ENCODE results near the gene CLCNKB. TPM values are rescaled to one million over a fixed set of nuclear protein-coding genes. Genes with fewer than 3 reads are reported as not detected.
"Not testable (repeated sequence)": the region's sequence is repeated elsewhere in the genome, so short reads cannot be mapped to it uniquely, and the experiment has no call there.

The CLCNKB gene
- total RNA-seq, 4 donors from 2014 or later = not detected

DNA sequence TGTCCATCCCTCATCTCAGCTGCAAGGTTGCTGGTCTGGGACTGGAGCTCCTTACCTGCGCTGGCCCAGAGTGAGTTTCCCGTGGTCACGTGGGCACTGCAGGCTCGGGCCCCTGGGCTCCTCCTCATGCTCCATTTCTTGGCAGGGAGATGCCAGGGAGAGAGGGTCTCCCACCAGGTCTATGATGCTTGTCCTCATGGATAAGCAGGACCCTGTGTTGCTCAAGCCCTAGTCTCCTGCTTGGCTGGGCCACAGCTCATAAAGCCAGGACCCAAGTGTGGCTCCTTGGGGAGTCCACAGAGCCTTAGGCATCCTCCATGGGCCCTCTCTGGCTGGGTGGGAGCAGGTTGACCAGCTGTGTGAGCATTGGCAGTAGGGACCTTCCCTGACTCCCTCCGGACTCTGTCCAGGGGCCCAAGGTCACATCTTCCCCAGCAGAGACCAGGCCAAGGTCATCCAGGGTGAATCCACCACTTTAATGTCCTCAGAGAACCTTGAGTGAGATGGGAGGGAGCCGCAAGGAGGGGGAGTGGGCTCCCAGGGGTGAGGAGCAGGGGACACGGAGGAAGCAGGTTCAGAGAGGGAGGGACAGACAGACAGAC, 13.8 kb downstream of the CLCNKB start:
- intact Hi-C loops (cut with DNase I; ENCODE audit: low total_unique reads); ATAC-seq: not testable (repeated sequence)
- in situ Hi-C loops (cut with MboI; ENCODE audit: low sequenced_read_pairs in 4 of 4) = loop anchor here in 3 of 4 donors (10.0 to 25.0 kb wide), 2 partner anchors 53 to 245 kb away; partner anchors contain the start of genes SRARP (in 2 of the 3) and UQCRHL (in 1 of the 3)

DNA sequence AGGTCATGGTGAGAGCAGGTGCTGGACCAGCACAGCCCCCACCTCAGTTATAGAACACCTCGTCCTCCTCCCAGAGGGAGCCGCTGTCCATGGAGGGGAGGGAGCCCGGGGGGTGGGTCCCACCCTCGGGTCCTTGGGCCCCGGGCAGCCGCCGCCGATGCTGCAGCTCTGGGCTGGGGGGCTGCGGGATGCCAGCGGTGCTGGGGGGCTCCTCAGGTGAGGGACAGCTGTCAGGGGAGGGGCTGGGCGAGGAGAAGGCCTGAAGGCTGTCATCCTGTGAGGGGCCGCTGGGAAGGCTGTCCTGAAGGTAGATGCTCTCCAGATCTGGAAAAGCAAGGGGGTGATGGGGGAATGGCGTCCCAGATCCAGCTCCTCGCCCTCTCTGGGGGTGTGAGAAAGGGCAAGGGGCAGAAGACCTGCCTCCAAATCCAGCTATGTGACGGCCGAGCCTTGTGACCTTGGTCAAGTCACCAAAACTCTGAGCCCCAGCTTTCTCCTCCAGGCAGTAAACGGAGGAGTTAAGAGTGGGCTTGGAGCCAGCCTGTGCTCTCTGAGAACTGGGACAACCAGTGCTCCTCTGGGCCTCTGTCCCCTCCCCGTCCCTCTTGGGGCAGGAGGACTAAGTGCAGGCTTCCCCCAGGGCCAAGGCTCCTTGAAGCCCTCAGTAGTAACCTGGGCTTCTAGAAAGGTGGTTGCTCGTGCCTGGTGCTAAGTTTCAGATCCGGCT, 15.0 kb downstream of the CLCNKB start:
- intact Hi-C loops (cut with DNase I; ENCODE audit: low total_unique reads) = loop anchor here (1.0 kb wide), 2 partner anchors 8 to 21 kb away; no protein-coding TSS in a partner anchor

More for the DNA sequence above, 13.8 kb downstream of the CLCNKB start:
- DNase-seq, H3K27ac ChIP-seq, H3K4me3 ChIP-seq, H3K36me3 ChIP-seq, H3K27me3 ChIP-seq, H3K9me3 ChIP-seq, H3K4me1 ChIP-seq: not testable (repeated sequence)

DNA sequence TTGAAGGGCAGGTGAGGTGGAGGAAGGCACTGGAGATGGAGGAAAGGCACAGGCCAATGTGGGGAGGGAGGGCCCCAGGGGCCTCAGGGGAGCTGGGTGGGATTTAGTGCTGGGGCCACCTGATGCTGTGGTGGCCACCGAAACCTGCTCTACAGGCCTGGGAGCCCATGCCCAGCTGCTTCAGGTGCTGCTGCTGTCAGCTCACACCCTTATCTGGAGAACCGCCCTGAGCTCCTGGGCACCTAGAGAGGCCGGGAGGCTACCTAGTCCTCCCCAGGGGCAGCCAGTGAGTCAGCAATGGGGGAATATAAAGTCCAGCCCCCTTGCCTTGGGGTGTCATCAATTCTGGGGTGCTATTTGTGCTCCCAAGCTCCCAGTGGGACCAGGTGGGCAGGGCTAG, 17.7 kb downstream of the CLCNKB start:
- H3K9me3 ChIP-seq = no peaks in the 10 kb centered on the region
- ATAC-seq (no peak), DNase-seq (no peak)
- no peaks in the 10 kb centered on the region for H3K4me1 ChIP-seq
- TF ChIP-seq, protein P1, sequence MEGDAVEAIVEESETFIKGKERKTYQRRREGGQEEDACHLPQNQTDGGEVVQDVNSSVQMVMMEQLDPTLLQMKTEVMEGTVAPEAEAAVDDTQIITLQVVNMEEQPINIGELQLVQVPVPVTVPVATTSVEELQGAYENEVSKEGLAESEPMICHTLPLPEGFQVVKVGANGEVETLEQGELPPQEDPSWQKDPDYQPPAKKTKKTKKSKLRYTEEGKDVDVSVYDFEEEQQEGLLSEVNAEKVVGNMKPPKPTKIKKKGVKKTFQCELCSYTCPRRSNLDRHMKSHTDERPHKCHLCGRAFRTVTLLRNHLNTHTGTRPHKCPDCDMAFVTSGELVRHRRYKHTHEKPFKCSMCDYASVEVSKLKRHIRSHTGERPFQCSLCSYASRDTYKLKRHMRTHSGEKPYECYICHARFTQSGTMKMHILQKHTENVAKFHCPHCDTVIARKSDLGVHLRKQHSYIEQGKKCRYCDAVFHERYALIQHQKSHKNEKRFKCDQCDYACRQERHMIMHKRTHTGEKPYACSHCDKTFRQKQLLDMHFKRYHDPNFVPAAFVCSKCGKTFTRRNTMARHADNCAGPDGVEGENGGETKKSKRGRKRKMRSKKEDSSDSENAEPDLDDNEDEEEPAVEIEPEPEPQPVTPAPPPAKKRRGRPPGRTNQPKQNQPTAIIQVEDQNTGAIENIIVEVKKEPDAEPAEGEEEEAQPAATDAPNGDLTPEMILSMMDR (IDR thresholded peaks at IDR 0.05 in 4 of 5, conservative IDR thresholded peaks at IDR 0.05 in 1 of 5) = no peak
- TF ChIP-seq POLR2A (IDR thresholded peaks at IDR 0.05) = no peak
- intact Hi-C loops (cut with DNase I; ENCODE audit: low total_unique reads) = no loop called here
- H3K36me3 ChIP-seq = no peaks in the 10 kb centered on the region
- in situ Hi-C loops (cut with MboI; ENCODE audit: low sequenced_read_pairs in 4 of 4) = loop anchor here in 1 of 4 donors (25.0 kb wide), 1 partner anchor 249 kb away; the partner anchor contains the start of gene UQCRHL
- H3K4me3 ChIP-seq = no peak overlapping the region
- H3K27me3 ChIP-seq = no peaks in the 10 kb centered on the region
- no peak overlapping the region for H3K27ac ChIP-seq

More for the DNA sequence above, 15.0 kb downstream of the CLCNKB start:
- not testable (repeated sequence) for H3K4me3 ChIP-seq, ATAC-seq, H3K27ac ChIP-seq, H3K4me1 ChIP-seq, H3K9me3 ChIP-seq, H3K27me3 ChIP-seq, DNase-seq, H3K36me3 ChIP-seq
- in situ Hi-C loops (cut with MboI; ENCODE audit: low sequenced_read_pairs in 4 of 4) = loop anchor here in 3 of 4 donors (10.0 to 25.0 kb wide), 2 partner anchors 54 to 246 kb away; partner anchors contain the start of genes SRARP (in 2 of the 3) and UQCRHL (in 1 of the 3)

DNA sequence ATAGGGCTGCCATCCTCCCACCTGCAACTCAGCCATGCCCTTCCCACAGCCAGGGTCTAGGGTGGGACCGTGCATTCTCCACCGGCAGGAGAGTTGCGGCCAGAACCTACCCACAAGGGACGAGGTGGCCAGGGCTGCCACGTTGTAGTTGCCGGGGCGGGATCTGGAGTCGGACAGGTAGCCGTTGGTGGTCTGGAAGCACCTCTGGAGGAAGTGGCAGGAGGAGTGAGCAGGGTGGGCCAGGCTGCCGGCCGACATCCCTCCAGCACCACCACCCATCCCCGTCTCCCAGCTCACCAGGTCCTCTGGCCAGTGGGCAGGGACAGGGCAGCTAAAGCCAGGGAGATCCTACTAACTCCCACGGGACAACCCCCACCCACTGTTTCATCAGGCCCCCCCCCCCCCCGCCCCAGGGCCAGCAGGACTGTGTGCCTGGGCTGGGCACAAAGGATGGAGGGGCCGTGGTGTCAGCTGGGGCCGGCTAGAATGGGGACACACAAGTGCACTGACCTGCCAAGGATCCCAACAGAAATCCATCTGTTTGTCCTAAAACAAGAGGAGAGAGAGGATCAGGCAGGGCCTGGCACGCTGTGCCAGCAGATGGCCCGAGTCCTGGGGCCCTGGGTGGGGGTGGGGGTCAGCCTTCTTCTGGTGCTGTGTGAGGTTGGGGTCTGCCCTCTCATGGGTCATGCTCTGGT, 18.6 kb downstream of the CLCNKB start:
- ATAC-seq; H3K36me3 ChIP-seq; H3K27me3 ChIP-seq; DNase-seq; intact Hi-C loops (cut with DNase I; ENCODE audit: low total_unique reads); H3K4me3 ChIP-seq; H3K4me1 ChIP-seq; H3K27ac ChIP-seq; H3K9me3 ChIP-seq: not testable (repeated sequence)
- in situ Hi-C loops (cut with MboI; ENCODE audit: low sequenced_read_pairs in 4 of 4) = loop anchor here in 1 of 4 donors (25.0 kb wide), 1 partner anchor 250 kb away; the partner anchor contains the start of gene UQCRHL

DNA sequence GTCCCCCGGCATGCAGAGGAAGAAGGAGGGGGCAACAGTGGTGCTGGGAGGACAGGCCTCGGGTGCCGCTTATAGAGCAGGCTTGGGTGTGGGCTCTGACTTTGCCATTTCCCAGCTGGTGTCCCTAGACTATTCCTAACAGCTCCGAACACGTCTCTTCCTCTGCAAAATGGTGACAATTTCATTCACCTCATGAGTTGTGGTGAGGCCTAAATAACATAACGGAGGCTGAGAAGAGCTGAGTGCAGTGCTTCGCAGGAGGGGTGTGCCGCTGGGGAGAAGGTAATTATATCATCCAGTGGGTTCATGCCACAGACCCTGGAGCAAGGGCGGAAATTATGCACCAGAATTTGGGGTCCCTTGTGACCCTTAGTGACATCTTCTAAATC, 19.1 kb downstream of the CLCNKB start:
- DNase-seq; ATAC-seq; H3K4me1 ChIP-seq; H3K27me3 ChIP-seq; intact Hi-C loops (cut with DNase I; ENCODE audit: low total_unique reads); H3K36me3 ChIP-seq; H3K9me3 ChIP-seq; H3K27ac ChIP-seq; H3K4me3 ChIP-seq: not testable (repeated sequence)
- in situ Hi-C loops (cut with MboI; ENCODE audit: low sequenced_read_pairs in 4 of 4) = loop anchor here in 1 of 4 donors (25.0 kb wide), 1 partner anchor 250 kb away; the partner anchor contains the start of gene UQCRHL

DNA sequence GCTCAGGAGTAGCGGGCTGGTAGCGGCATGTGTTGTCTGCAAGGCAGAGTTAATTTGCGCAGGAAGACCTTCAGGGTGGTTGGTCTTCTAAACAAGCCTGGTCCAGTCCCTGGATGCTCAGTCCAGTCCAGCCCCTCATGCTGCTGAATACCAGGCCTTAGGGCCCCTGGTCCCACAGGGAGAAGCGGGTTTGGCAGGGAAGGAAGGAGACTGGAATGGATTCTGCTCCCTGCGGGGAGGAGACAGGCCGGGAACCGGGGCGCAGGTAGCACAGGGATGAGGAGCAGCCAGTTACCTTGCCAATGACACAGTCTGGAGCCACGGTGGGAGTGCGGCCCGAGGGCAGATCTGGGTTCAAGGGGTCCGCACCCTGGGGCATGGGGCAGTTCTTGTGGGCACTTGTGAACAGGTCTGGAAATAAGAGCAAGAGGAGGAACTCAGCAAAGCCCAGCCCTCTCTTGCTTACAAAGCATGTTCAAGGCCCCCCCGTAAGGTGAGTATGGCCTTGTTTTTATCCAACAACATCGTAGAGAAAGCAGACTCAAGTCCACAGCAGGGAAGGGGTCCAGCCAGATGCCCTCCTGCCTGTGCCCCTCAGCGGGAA, 19.7 kb downstream of the CLCNKB start:
- DNase-seq (no peak), ATAC-seq (no peak)
- Histone ChIP-seq H3K27ac (no peak overlapping the region), H3K4me3 (no peak overlapping the region), H3K4me1 (peaks cover 10% of the 10 kb centered on the region in 2 donors), H3K27me3 (no peaks in the 10 kb centered on the region), H3K36me3 (no peaks in the 10 kb centered on the region), H3K9me3 (no peaks in the 10 kb centered on the region)
- TF ChIP-seq POLR2A (IDR thresholded peaks at IDR 0.05) = no peak
- TF ChIP-seq, protein P1 (IDR thresholded peaks at IDR 0.05 in 4 of 5, conservative IDR thresholded peaks at IDR 0.05 in 1 of 5) = no peak
- in situ Hi-C loops (cut with MboI; ENCODE audit: low sequenced_read_pairs in 4 of 4) = loop anchor here in 1 of 4 donors (25.0 kb wide), 1 partner anchor 251 kb away; the partner anchor contains the start of gene UQCRHL
- intact Hi-C loops (cut with DNase I; ENCODE audit: low total_unique reads) = no loop called here

All from gastrocnemius medialis (tissue), 4 donors.